Vagina (tissue), 2 donors: ENCODE results near the gene RAMP1. TPM values are rescaled to one million over a fixed set of nuclear protein-coding genes. Genes with fewer than 3 reads are reported as not detected.

Experiments used
- DNase-seq, 2 donors: peaks; one replicate each; pipeline ENCODE4 v3.0.0-alpha.2; 2017; ENCODE audit errors: extremely low spot score in 2 of 2
- H3K27ac ChIP-seq: fragments of 200-600 bp; sonication (generic); one replicate; pipeline ENCODE4 v1.5.1; 2019
- H3K27me3 ChIP-seq: fragments of 200-600 bp; sonication (generic); one replicate; pipeline ENCODE4 v1.5.1; 2019
- H3K36me3 ChIP-seq, 2 donors: fragments of 200-600 bp; sonication (generic); one replicate each; pipeline ENCODE4 v1.5.1; 2017 to 2019
- H3K4me1 ChIP-seq: fragments of 200-600 bp; sonication (generic); one replicate; pipeline ENCODE4 v1.5.1; 2019
- H3K4me3 ChIP-seq, 2 donors: fragments of 200-600 bp; sonication (generic); 1 replicate in 1 of 2; 2 replicates in 1 of 2; pipeline ENCODE4 v1.5.1; 2016 to 2019
- H3K9me3 ChIP-seq: fragments of 200-600 bp; sonication (generic); one replicate; pipeline ENCODE4 v1.5.1; 2019
- POLR2A ChIP-seq, 2 donors: fragments of 450-650 bp; IDR thresholded peaks; one replicate each; pipeline ENCODE4 v1.6.1; 2017; ENCODE audit warnings: antibody characterized with exemption in 2 of 2, mild to moderate bottlenecking in 2 of 2, moderate library complexity in 2 of 2
- POLR2AphosphoS5 ChIP-seq, 2 donors: sonication (generic); formaldehyde crosslinking; IDR thresholded peaks; one replicate each; pipeline ENCODE4 v1.9.0; 2017; ENCODE audit warnings: antibody characterized with exemption in 2 of 2, mild to moderate bottlenecking in 2 of 2, low read depth in 1 of 2; ENCODE audit not compliant: insufficient read depth in 1 of 2
- intact Hi-C: fragments of 100-400 bp; cut with DNase I; formaldehyde crosslinking; loops from one replicate; pipeline ENCODE4 v1.15.1; 2023
- total RNA-seq: library from RNA; depleted of rRNA; stranded (reverse); fragments of >200 nt; gene quantifications from one replicate; pipeline ENCODE4 v1.2.3, GENCODE V29; 2016
- TF ChIP-seq, protein P1 (sequence below), 3 experiments: fragments of 450-650 bp in 2 of 3; fragments of 200-600 bp in 1 of 3; sonication (generic) in 1 of 3; IDR thresholded peaks; one replicate each; pipeline ENCODE4 v1.5.1; 2017 to 2019; ENCODE audit warnings: antibody characterized with exemption in 3 of 3, mild to moderate bottlenecking in 2 of 3, moderate library complexity in 2 of 3

RAMP1 gene
- total RNA-seq, 1 donor from 2014 or later = 120 TPM

DNA sequence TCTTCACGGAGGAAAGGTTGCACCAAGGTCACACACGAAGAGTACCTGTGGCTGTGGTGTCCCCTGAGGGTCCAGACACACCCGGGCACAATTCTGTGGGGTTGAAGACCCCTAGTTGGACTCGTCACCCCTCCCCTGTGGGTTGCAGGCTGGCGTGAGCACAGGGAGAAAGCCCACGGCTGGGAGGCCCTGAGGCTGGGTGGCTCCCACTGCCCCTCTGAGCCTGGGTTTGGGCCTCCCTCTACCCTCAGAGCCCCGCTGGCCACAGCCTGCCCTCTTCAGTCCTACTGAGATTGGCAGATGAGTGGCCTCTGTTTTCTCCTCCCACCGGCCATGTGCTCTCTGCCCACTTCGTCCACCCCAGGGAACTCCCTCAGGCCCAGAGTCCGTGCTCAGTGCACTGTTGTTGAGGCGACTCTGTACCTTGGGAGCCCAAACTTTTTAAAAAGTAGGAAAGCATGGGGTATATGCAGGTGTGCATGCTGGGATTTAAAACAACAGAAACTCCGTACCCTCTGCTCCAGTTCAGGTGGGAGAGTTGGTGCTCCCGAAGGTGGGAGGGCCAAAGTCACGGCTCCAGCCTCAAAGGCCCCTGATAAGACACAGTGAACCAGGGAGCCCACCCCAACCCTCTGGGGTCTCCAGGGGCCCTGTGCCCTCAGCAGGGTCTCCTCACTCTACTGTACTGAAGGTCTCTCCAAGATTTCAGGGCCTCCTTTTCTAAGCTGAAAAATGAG lies 19.1 kb downstream of the RAMP1 start:
- H3K27me3 ChIP-seq = no peaks in the 10 kb centered on the region
- H3K27ac ChIP-seq = peak overlapping the region; percentile 54
- DNase-seq = no peak
- H3K36me3 ChIP-seq = no peaks in the 10 kb centered on the region
- peaks cover 31% of the 10 kb centered on the region for H3K4me1 ChIP-seq
- no peaks in the 10 kb centered on the region for H3K9me3 ChIP-seq
- H3K4me3 ChIP-seq = no peak overlapping the region
- TF ChIP-seq POLR2A (IDR thresholded peaks at IDR 0.05) (no peak), POLR2AphosphoS5 (IDR thresholded peaks at IDR 0.05; ENCODE audit: insufficient read depth in 1 of 2, low read depth in 1 of 2) (no peak)
- TF ChIP-seq, protein P1, sequence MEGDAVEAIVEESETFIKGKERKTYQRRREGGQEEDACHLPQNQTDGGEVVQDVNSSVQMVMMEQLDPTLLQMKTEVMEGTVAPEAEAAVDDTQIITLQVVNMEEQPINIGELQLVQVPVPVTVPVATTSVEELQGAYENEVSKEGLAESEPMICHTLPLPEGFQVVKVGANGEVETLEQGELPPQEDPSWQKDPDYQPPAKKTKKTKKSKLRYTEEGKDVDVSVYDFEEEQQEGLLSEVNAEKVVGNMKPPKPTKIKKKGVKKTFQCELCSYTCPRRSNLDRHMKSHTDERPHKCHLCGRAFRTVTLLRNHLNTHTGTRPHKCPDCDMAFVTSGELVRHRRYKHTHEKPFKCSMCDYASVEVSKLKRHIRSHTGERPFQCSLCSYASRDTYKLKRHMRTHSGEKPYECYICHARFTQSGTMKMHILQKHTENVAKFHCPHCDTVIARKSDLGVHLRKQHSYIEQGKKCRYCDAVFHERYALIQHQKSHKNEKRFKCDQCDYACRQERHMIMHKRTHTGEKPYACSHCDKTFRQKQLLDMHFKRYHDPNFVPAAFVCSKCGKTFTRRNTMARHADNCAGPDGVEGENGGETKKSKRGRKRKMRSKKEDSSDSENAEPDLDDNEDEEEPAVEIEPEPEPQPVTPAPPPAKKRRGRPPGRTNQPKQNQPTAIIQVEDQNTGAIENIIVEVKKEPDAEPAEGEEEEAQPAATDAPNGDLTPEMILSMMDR (IDR thresholded peaks at IDR 0.05) = no peak
- intact Hi-C loops = no loop called here

DNA sequence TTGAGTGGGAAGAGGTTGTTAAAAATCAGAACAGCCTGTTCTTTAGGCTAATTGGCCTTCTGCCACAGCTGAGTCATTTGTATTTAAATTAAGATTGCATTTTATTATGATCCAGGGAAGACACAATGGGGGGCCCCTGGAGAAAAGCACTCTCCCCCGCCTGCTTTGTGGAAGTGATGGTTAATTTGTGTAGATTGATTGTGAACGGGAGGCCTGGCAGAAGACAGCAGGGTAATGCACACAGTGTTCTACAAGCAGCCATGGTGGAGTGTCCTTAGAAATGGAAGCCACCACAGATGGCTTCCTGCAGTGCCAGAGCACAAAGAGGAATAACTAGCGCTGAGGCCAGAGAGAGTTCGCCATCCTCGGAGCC lies 19.6 kb downstream of the RAMP1 start:
- peaks cover 26% of the 10 kb centered on the region for H3K4me1 ChIP-seq
- DNase-seq = no peak

DNA sequence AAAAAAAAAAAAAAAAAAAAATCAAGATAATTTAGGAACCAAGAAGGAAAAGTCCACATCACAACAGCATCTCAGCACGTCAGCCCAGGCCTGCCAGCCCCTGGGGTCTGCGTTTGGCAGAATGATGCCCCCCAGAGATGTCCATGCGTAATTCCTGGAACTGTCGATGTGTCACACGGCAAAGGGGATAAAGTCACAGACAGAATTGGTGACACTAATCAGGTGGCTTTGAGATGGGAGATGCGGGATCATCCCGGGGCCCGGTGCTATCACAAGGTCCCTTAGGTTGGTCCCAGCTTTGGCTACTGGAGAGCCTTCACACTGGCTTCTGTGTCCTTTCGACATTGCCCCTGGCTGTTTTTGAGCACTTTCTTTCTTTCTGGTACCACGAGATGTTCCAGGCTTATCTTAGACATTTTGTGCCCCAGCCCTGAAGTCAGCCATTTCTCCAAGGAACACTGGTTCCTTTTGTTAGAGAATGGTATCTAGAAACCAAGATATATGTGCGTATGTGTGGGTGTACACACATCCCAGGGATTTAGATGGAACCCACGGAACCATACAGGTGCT lies 20.7 kb downstream of the RAMP1 start:
- Histone ChIP-seq H3K4me3 (no peak overlapping the region), H3K4me1 (peaks cover 26% of the 10 kb centered on the region), H3K27ac (no peak overlapping the region), H3K9me3 (no peaks in the 10 kb centered on the region), H3K36me3 (no peaks in the 10 kb centered on the region), H3K27me3 (no peaks in the 10 kb centered on the region)
- intact Hi-C loops = no loop called here
- DNase-seq = no peak
- no peak for TF ChIP-seq POLR2A (IDR thresholded peaks at IDR 0.05)
- TF ChIP-seq POLR2AphosphoS5 (IDR thresholded peaks at IDR 0.05; ENCODE audit: insufficient read depth in 1 of 2, low read depth in 1 of 2) = no peak
- TF ChIP-seq, protein P1 (IDR thresholded peaks at IDR 0.05) = no peak

More for the DNA sequence above, 19.6 kb downstream of the RAMP1 start:
- H3K9me3 ChIP-seq = no peaks in the 10 kb centered on the region
- TF ChIP-seq POLR2A (IDR thresholded peaks at IDR 0.05) = no peak
- H3K4me3 ChIP-seq = no peak overlapping the region
- intact Hi-C loops = no loop called here
- no peak overlapping the region for H3K27ac ChIP-seq
- H3K36me3 ChIP-seq = no peaks in the 10 kb centered on the region
- no peaks in the 10 kb centered on the region for H3K27me3 ChIP-seq

- no peaks in the 10 kb centered on the region for H3K9me3 ChIP-seq
- TF ChIP-seq POLR2AphosphoS5 (IDR thresholded peaks at IDR 0.05; ENCODE audit: insufficient read depth in 1 of 2, low read depth in 1 of 2) = no peak
- TF ChIP-seq, protein P1 (IDR thresholded peaks at IDR 0.05) = no peak
- no peak for TF ChIP-seq POLR2A (IDR thresholded peaks at IDR 0.05)
- H3K4me1 ChIP-seq = peaks cover 48% of the 10 kb centered on the region
- H3K27me3 ChIP-seq = no peaks in the 10 kb centered on the region
- H3K36me3 ChIP-seq = no peaks in the 10 kb centered on the region
- H3K4me3 ChIP-seq = no peak overlapping the region
- intact Hi-C loops = no loop called here
- DNase-seq = no peak
- H3K27ac ChIP-seq = peak overlapping the region; percentile 42
These were observed 23.4 kb downstream of the RAMP1 start for GRCh38 chr2:237882510-237883481.

DNA sequence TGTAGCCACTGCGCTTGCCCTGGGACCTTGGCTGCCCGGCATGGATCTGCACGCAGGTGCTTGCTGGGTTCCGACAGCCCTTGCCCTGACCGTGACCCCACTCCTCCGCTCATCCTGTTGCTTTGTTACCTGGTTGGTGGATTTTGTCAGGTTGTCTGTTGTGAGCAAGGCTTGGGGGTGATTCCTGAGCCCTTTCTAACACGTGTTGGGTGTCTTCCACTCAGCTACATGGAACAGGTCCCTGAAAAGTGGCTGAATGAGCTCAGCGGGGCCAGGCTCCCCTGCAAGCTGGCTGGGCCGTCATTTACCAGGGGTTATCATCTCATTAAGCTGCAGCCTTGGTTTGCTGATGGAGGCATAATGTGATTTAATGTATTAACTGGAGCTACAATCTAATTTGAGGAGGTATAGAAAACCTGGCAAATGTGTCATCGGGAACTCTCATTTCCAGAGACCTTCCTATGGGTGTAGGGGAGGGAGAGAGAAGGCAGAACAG lies 24.6 kb downstream of the RAMP1 start:
- Histone ChIP-seq H3K27ac (peak overlapping the region; percentile 89), H3K4me1 (peaks cover 53% of the 10 kb centered on the region), H3K36me3 (no peaks in the 10 kb centered on the region), H3K9me3 (no peaks in the 10 kb centered on the region), H3K27me3 (no peaks in the 10 kb centered on the region), H3K4me3 (no peak overlapping the region)
- no peak for TF ChIP-seq POLR2AphosphoS5 (IDR thresholded peaks at IDR 0.05; ENCODE audit: insufficient read depth in 1 of 2, low read depth in 1 of 2)
- TF ChIP-seq, protein P1 (IDR thresholded peaks at IDR 0.05) = no peak
- TF ChIP-seq POLR2A (IDR thresholded peaks at IDR 0.05) = no peak
- intact Hi-C loops = no loop called here
- no peak for DNase-seq
